A673 (cell line): ENCODE results near the gene DRD4.

Experiments
- EZH2 ChIP-seq: fragments of 200-600 bp; sonication (generic); IDR thresholded peaks from 2 replicates; pipeline ENCODE4 v1.6.1; 2017; ENCODE audit warnings: borderline replicate concordance, low read depth, mild to moderate bottlenecking, mixed read lengths, antibody characterized with exemption, low read length; ENCODE audit not compliant: poor library complexity, severe bottlenecking
- TF ChIP-seq, protein P1 (sequence below): fragments of 300-800, 200-600 bp; sonication (generic); conservative IDR thresholded peaks from 2 replicates; pipeline ENCODE4 v1.5.1; 2017; ENCODE audit warnings: low read depth, mild to moderate bottlenecking, antibody characterized with exemption, low read length, moderate library complexity, mixed read lengths

DNA sequence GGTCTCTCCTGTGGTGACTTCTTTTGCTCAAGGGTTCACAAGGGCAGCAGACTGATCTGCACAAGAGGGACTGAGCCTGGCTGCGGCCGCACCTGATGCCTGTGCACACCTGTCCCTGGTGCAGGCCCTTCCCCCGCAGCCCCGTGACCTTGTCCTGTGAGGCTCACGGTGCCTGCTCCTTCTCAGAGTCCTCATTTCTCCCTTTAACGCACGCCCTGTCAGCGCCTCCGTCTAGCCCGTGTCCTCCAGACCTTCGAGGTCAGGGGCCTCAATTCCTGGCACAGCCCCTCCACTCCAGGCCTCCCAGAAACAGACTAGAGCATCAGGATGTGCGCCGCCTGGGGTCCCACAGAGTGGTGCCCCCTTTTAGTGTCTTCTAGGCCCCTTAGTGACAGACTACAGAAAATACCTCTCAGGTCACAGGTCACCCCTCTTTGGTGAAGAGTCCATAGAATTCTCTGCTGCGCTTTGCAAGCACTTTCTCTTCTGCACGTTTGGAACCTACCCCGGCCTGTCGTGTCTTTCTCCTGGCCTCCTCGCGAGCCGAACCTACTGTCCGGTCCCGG, 1.0 kb upstream of the DRD4 start:
- TF ChIP-seq, protein P1, sequence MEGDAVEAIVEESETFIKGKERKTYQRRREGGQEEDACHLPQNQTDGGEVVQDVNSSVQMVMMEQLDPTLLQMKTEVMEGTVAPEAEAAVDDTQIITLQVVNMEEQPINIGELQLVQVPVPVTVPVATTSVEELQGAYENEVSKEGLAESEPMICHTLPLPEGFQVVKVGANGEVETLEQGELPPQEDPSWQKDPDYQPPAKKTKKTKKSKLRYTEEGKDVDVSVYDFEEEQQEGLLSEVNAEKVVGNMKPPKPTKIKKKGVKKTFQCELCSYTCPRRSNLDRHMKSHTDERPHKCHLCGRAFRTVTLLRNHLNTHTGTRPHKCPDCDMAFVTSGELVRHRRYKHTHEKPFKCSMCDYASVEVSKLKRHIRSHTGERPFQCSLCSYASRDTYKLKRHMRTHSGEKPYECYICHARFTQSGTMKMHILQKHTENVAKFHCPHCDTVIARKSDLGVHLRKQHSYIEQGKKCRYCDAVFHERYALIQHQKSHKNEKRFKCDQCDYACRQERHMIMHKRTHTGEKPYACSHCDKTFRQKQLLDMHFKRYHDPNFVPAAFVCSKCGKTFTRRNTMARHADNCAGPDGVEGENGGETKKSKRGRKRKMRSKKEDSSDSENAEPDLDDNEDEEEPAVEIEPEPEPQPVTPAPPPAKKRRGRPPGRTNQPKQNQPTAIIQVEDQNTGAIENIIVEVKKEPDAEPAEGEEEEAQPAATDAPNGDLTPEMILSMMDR = no peak
- TF ChIP-seq EZH2 = no peak
